ENCODE results near the gene MXRA8. TPM values are rescaled to one million over a fixed set of nuclear protein-coding genes. Genes with fewer than 3 reads are reported as not detected.

The MXRA8 gene
- polyA plus RNA-seq, 2 donors = 7.5 to 14.7 TPM

DNA sequence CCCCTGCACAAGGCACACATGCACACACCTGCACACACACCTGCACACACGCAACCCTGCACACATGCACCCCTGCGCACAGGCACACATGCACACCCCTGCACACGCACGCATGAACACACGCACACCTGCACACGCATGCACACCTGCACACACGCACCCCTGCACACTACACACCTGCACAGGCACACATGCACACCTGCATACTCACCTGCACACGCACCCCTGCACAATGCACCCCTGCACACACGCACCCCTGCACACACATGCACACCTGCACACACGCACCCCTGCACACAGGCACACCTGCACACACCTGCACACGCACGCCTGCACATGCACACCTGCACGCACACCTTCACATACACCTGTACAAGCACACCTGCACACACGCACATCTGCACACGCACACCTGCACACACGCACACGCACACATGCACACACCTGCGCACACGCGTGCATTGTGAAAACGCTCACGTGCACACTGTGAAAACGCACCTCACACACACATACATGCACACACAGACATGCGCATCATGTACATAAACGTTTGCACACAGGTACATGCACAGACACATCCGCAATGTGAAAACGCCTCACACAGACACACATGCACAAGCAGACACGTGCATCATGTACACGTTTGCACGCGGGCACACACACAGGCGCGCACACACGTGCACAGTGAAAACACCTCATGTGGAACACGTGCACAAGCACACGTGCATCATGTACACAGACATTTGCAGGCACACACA, 17.4 kb downstream of the MXRA8 start:
- peaks cover 9 to 33% of the 10 kb centered on the region in 2 donors for H3K4me1 ChIP-seq (ENCODE audit: control insufficient read depth in 2 of 2, insufficient read depth in 2 of 2, low read length in 1 of 2)
- no peak overlapping the region for H3K4me3 ChIP-seq (ENCODE audit: low read depth in 1 of 2, low read length in 2 of 2)
- no peaks in the 10 kb centered on the region for H3K27me3 ChIP-seq (ENCODE audit: control insufficient read depth in 1 of 2, insufficient read depth in 2 of 2, low read length in 2 of 2)
- H3K27ac ChIP-seq (ENCODE audit: low read depth in 2 of 2, low read length in 1 of 2) = no peak overlapping the region
- H3K36me3 ChIP-seq (ENCODE audit: control insufficient read depth in 2 of 2, insufficient read depth in 2 of 2, low read length in 1 of 2) = peaks cover 0 to 61% of the 10 kb centered on the region in 2 donors
- H3K9me3 ChIP-seq (ENCODE audit: control insufficient read depth in 2 of 2, insufficient read depth in 1 of 2, low read depth in 1 of 2, low read length in 1 of 2) = no peaks in the 10 kb centered on the region
- WGBS, 2 donors = 93 to 94% methylated on average over 36 of the region's 36 CpGs

DNA sequence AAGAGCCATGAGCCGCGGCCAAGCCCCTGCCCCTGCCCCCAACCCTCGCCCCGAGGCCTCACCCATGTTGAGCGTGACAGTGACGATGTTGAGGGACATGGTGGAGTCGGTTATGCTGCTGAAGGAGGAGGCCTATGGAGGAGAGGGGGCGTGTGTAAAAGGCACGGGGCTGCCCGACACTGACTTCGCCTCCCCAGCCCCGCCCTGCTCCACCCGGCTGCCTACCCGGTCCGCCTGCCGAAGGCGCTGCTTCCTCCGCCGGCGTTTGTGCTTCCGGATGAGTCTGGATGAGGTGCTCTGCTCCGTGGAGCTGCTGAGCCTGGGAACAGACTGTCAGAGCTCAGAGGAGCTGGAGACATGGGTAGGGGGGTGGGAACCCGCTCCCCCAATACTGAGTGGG, 18.2 kb downstream of the MXRA8 start:
- Histone ChIP-seq H3K27ac (ENCODE audit: low read depth in 2 of 2, low read length in 1 of 2) (no peak overlapping the region), H3K4me1 (ENCODE audit: control insufficient read depth in 2 of 2, insufficient read depth in 2 of 2, low read length in 1 of 2) (peaks cover 2 to 26% of the 10 kb centered on the region in 2 donors), H3K4me3 (ENCODE audit: low read depth in 1 of 2, low read length in 2 of 2) (no peak overlapping the region), H3K9me3 (ENCODE audit: control insufficient read depth in 2 of 2, insufficient read depth in 1 of 2, low read depth in 1 of 2, low read length in 1 of 2) (no peaks in the 10 kb centered on the region), H3K36me3 (ENCODE audit: control insufficient read depth in 2 of 2, insufficient read depth in 2 of 2, low read length in 1 of 2) (peaks cover 0 to 68% of the 10 kb centered on the region in 2 donors), H3K27me3 (ENCODE audit: control insufficient read depth in 1 of 2, insufficient read depth in 2 of 2, low read length in 2 of 2) (no peaks in the 10 kb centered on the region)
- 88 to 90% methylated on average over 23 of the region's 23 CpGs for WGBS, 2 donors

DNA sequence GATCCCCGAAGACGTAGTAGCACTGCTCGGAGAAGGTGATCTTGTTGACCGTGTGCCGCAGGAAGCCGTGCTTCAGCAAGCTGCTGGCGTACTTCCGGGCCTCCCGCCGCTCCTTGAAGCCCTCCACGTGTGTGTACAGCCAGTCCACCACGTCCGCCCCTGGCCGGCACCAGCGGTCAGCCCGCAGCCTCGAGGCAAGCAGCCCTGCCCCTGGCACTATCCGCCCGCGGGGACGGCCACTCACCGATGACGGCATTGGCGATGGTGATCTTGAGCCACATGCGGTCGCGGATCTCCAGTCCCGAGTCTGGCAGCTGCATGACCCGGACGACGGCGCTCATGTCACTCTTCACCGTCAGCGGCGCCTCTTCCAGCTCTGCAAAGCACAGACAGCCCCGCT, 20.1 kb downstream of the MXRA8 start:
- WGBS, 2 donors = 94 to 96% methylated on average over 36 of the region's 36 CpGs
- Histone ChIP-seq H3K9me3 (ENCODE audit: control insufficient read depth in 2 of 2, insufficient read depth in 1 of 2, low read depth in 1 of 2, low read length in 1 of 2) (no peaks in the 10 kb centered on the region), H3K4me1 (ENCODE audit: control insufficient read depth in 2 of 2, insufficient read depth in 2 of 2, low read length in 1 of 2) (peaks cover 0 to 26% of the 10 kb centered on the region in 2 donors), H3K36me3 (ENCODE audit: control insufficient read depth in 2 of 2, insufficient read depth in 2 of 2, low read length in 1 of 2) (peaks cover 0 to 79% of the 10 kb centered on the region in 2 donors), H3K4me3 (ENCODE audit: low read depth in 1 of 2, low read length in 2 of 2) (no peak overlapping the region), H3K27me3 (ENCODE audit: control insufficient read depth in 1 of 2, insufficient read depth in 2 of 2, low read length in 2 of 2) (no peaks in the 10 kb centered on the region), H3K27ac (ENCODE audit: low read depth in 2 of 2, low read length in 1 of 2) (no peak overlapping the region)

DNA sequence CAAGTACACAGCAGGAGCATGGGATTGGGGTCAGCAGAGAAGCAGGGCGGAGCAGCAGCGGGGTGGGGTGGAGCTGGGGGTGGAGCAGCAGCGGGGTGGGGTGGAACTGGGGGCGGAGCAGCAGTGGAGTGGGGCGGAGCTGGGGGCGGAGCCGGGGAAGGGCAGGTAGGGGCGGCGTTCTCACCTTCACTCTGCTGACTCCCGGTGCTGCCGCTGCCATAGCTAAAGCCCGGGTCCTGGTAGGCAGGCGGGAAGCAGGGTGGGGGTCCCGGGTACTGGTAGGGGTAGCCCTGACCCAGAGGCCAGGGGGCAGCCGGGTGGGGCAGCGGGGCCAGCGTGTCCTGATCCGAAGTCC, 20.6 kb downstream of the MXRA8 start:
- H3K27me3 ChIP-seq (ENCODE audit: control insufficient read depth in 1 of 2, insufficient read depth in 2 of 2, low read length in 2 of 2) = no peaks in the 10 kb centered on the region
- H3K4me3 ChIP-seq (ENCODE audit: low read depth in 1 of 2, low read length in 2 of 2) = no peak overlapping the region
- peaks cover 0 to 79% of the 10 kb centered on the region in 2 donors for H3K36me3 ChIP-seq (ENCODE audit: control insufficient read depth in 2 of 2, insufficient read depth in 2 of 2, low read length in 1 of 2)
- H3K9me3 ChIP-seq (ENCODE audit: control insufficient read depth in 2 of 2, insufficient read depth in 1 of 2, low read depth in 1 of 2, low read length in 1 of 2) = no peaks in the 10 kb centered on the region
- 79% methylated on average over 16 to 18 of the region's 18 CpGs for WGBS, 2 donors
- peaks cover 0 to 31% of the 10 kb centered on the region in 2 donors for H3K4me1 ChIP-seq (ENCODE audit: control insufficient read depth in 2 of 2, insufficient read depth in 2 of 2, low read length in 1 of 2)
- no peak overlapping the region for H3K27ac ChIP-seq (ENCODE audit: low read depth in 2 of 2, low read length in 1 of 2)

DNA sequence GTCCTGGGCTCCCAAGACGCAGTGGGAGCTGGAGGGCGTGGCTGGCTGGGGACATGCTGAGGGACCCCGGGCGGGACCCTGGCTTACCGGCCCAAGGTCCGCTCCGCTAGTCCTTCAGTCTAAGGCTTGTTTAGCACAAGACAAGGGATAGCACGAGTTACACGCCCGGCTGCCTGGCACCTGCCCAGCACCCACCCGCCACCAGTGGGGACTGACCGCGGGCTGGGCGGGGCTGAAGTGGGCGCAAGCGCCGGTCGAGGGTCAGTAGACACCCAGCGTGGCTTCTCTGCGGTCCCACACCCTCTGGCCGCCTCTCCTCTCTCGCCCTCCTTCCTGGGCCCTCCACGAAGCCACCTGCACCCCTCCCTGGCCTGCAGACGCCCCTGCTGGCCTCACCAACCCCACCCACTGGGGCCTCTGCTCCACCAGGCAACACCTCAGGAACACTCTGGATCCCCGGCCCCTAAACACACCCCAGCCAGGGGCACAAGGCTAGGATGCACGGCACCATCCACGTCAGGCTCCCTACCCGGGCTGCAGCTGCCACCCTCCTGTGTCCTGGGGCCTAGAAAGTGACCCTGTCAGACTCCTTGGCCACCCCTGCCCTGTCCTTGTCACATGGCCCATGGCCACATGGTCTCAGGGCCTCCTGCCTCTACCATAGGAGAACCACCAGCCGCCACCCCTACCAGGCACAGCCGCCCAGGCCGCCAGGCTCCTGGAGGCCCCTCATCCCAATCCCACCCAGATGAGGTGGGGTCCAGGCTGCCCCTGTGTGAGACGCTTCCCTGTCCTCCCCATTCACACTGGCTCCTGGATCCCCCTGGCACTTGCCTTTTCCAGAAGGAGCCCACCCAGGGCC, 21.2 kb downstream of the MXRA8 start:
- H3K27me3 ChIP-seq (ENCODE audit: control insufficient read depth in 1 of 2, insufficient read depth in 2 of 2, low read length in 2 of 2) = no peaks in the 10 kb centered on the region
- H3K4me3 ChIP-seq (ENCODE audit: low read depth in 1 of 2, low read length in 2 of 2) = no peak overlapping the region
- WGBS, 2 donors = 91 to 95% methylated on average over 27 to 32 of the region's 32 CpGs
- no peaks in the 10 kb centered on the region for H3K9me3 ChIP-seq (ENCODE audit: control insufficient read depth in 2 of 2, insufficient read depth in 1 of 2, low read depth in 1 of 2, low read length in 1 of 2)
- peaks cover 0 to 37% of the 10 kb centered on the region in 2 donors for H3K4me1 ChIP-seq (ENCODE audit: control insufficient read depth in 2 of 2, insufficient read depth in 2 of 2, low read length in 1 of 2)
- H3K27ac ChIP-seq (ENCODE audit: low read depth in 2 of 2, low read length in 1 of 2) = no peak overlapping the region
- peaks cover 0 to 77% of the 10 kb centered on the region in 2 donors for H3K36me3 ChIP-seq (ENCODE audit: control insufficient read depth in 2 of 2, insufficient read depth in 2 of 2, low read length in 1 of 2)

DNA sequence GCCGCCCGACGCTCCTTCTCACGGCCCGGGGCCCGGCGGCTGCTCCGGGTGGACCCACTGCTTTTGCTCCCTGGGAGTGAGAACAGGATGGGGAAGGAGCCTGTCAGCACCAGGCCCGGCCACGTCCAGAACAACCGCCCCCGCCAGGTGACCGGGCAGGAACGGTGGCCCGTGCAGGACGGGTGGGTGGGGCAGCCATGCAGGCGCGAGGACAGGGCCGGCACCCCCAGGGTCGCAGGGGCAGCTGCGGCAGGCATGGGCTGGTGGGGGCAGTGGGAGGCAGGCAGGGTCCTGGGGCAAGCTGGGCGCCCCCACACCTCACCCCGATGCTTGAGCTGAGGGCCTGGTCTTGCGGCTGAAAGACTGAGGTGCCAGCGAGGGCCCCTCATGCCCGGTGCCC, 21.9 kb downstream of the MXRA8 start:
- Histone ChIP-seq H3K36me3 (ENCODE audit: control insufficient read depth in 2 of 2, insufficient read depth in 2 of 2, low read length in 1 of 2) (peaks cover 0 to 70% of the 10 kb centered on the region in 2 donors), H3K27me3 (ENCODE audit: control insufficient read depth in 1 of 2, insufficient read depth in 2 of 2, low read length in 2 of 2) (no peaks in the 10 kb centered on the region), H3K4me1 (ENCODE audit: control insufficient read depth in 2 of 2, insufficient read depth in 2 of 2, low read length in 1 of 2) (peaks cover 0 to 43% of the 10 kb centered on the region in 2 donors), H3K9me3 (ENCODE audit: control insufficient read depth in 2 of 2, insufficient read depth in 1 of 2, low read depth in 1 of 2, low read length in 1 of 2) (no peaks in the 10 kb centered on the region), H3K27ac (ENCODE audit: low read depth in 2 of 2, low read length in 1 of 2) (no peak overlapping the region), H3K4me3 (ENCODE audit: low read depth in 1 of 2, low read length in 2 of 2) (no peak overlapping the region)
- WGBS, 2 donors = 92% methylated on average over 25 to 26 of the region's 26 CpGs

DNA sequence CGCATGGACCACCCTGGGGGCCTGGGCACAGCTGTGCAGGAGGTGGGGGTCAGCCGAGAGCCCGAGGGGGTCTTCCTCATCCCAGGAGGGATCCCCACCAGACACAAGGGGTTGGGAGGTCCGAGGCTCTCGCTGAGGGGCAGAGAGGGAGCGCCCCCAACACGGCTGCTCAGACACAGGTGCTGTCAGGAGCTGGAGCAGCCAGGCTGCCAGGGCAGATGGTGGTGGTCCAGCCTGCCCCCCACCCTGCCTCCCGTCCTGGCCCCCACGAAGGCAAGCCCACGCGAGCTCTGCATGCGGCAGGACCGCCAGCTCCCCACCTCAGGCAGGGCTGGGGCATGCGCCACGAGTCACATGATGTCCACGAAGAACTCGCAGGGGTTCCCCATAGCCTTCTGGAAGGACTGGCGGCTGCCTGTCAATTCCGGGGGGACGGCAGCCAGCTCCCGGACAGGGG, 22.5 kb downstream of the MXRA8 start:
- WGBS, 2 donors = 85 to 87% methylated on average over 21 of the region's 21 CpGs
- no peak overlapping the region for H3K4me3 ChIP-seq (ENCODE audit: low read depth in 1 of 2, low read length in 2 of 2)
- no peak overlapping the region for H3K27ac ChIP-seq (ENCODE audit: low read depth in 2 of 2, low read length in 1 of 2)
- peaks cover 0 to 64% of the 10 kb centered on the region in 2 donors for H3K36me3 ChIP-seq (ENCODE audit: control insufficient read depth in 2 of 2, insufficient read depth in 2 of 2, low read length in 1 of 2)
- peaks cover 0 to 49% of the 10 kb centered on the region in 2 donors for H3K4me1 ChIP-seq (ENCODE audit: control insufficient read depth in 2 of 2, insufficient read depth in 2 of 2, low read length in 1 of 2)
- H3K9me3 ChIP-seq (ENCODE audit: control insufficient read depth in 2 of 2, insufficient read depth in 1 of 2, low read depth in 1 of 2, low read length in 1 of 2) = no peaks in the 10 kb centered on the region
- no peaks in the 10 kb centered on the region for H3K27me3 ChIP-seq (ENCODE audit: control insufficient read depth in 1 of 2, insufficient read depth in 2 of 2, low read length in 2 of 2)

DNA sequence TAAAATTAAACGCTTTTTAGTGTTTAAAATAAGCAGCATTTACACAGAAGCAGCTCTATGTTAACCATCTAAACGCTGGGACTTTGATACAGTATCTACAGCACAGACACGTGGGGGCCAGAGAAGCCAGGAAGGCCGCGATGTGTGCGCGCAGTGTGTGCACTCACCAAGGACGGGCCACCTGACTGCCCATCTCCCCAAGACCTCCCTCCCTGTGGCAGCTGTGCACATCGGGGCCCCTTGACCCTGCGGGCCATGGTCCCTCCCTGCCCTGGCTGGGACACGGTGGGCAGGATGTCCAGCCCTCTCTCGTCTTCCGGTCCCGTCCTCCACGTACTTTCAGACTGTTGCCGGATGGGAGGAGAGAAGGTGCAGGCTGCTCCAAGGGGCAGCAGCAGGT, 23.1 kb downstream of the MXRA8 start:
- Histone ChIP-seq H3K9me3 (ENCODE audit: control insufficient read depth in 2 of 2, insufficient read depth in 1 of 2, low read depth in 1 of 2, low read length in 1 of 2) (no peaks in the 10 kb centered on the region), H3K4me3 (ENCODE audit: low read depth in 1 of 2, low read length in 2 of 2) (no peak overlapping the region), H3K27ac (ENCODE audit: low read depth in 2 of 2, low read length in 1 of 2) (no peak overlapping the region), H3K27me3 (ENCODE audit: control insufficient read depth in 1 of 2, insufficient read depth in 2 of 2, low read length in 2 of 2) (no peaks in the 10 kb centered on the region), H3K4me1 (ENCODE audit: control insufficient read depth in 2 of 2, insufficient read depth in 2 of 2, low read length in 1 of 2) (peaks cover 0 to 51% of the 10 kb centered on the region in 2 donors), H3K36me3 (ENCODE audit: control insufficient read depth in 2 of 2, insufficient read depth in 2 of 2, low read length in 1 of 2) (peaks cover 0 to 59% of the 10 kb centered on the region in 2 donors)
- WGBS, 2 donors = 76 to 80% methylated on average over 16 of the region's 16 CpGs

DNA sequence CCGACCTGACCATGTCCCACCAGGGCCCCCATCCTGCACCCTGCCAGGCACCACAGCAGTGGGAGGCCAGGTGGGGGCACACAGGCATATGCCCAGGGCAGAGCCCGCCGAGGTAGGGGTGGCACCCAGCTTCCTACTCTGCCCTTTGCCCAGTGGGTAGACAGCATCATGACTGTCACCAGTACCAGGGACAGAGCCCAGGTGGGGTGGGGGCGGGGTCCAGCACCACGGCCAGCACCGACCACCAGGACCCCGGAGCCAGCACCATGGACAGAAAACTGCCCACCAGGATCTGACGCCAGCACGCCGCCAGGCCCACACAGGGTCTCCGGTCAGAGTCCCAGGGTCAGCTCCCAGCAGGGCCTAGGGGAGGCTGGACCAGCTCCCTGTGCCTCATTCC, 23.5 kb downstream of the MXRA8 start:
- no peaks in the 10 kb centered on the region for H3K9me3 ChIP-seq (ENCODE audit: control insufficient read depth in 2 of 2, insufficient read depth in 1 of 2, low read depth in 1 of 2, low read length in 1 of 2)
- H3K27ac ChIP-seq (ENCODE audit: low read depth in 2 of 2, low read length in 1 of 2) = no peak overlapping the region

More for the DNA sequence above, 23.5 kb downstream of the MXRA8 start:
- 75 to 76% methylated on average over 11 of the region's 11 CpGs for WGBS, 2 donors
- H3K4me3 ChIP-seq (ENCODE audit: low read depth in 1 of 2, low read length in 2 of 2) = no peak overlapping the region
- H3K27me3 ChIP-seq (ENCODE audit: control insufficient read depth in 1 of 2, insufficient read depth in 2 of 2, low read length in 2 of 2) = no peaks in the 10 kb centered on the region
- peaks cover 0 to 55% of the 10 kb centered on the region in 2 donors for H3K4me1 ChIP-seq (ENCODE audit: control insufficient read depth in 2 of 2, insufficient read depth in 2 of 2, low read length in 1 of 2)
- H3K36me3 ChIP-seq (ENCODE audit: control insufficient read depth in 2 of 2, insufficient read depth in 2 of 2, low read length in 1 of 2) = peaks cover 0 to 54% of the 10 kb centered on the region in 2 donors

Data from esophagus (tissue), 2 donors.